ENCODE results near the gene NSUN2. TPM values are rescaled to one million over a fixed set of nuclear protein-coding genes. Genes with fewer than 3 reads are reported as not detected.
A peak's percentile ranks its signal among the peaks of the same experiment; 100 is the strongest.

The NSUN2 gene
- 10 to 100 TPM; 25.7 to 42.8 (median 39.1) TPM for total RNA-seq

GRCh38 chr5:6632888-6633468 is at the start of gene NSUN2, which contains the start of gene SRD5A1:
NSUN2 (minus strand) TSS chr5:6633044; CDS start chr5:6632979, 65 bp downstream.
SRD5A1 (plus strand) TSS chr5:6633440; CDS start chr5:6633577, 137 bp downstream.
- peaks cover 27 to 57% (median 44%) of the 10 kb centered on the region in 4 donors for H3K4me1 ChIP-seq
- peak within 1 kb of the TSS; percentile 83 to 97 (median 90) for H3K4me3 ChIP-seq
- no peaks in the 10 kb centered on the region for H3K27me3 ChIP-seq
- intact Hi-C loops (cut with DNase I): loop anchor here (2.0 to 10.0 kb wide), 4 partner anchors 80 to 762 kb away; partner anchors contain the start of genes ADCY2, MED10 and TENT4A
- TF ChIP-seq POLR2AphosphoS5 (IDR thresholded peaks at IDR 0.05): peak; percentile 72 to 77
- no peak for TF ChIP-seq EP300 (IDR thresholded peaks at IDR 0.05)
- TF ChIP-seq CTCF (IDR thresholded peaks at IDR 0.05): no peak
- no peak for TF ChIP-seq POLR2A (IDR thresholded peaks at IDR 0.05; ENCODE audit: low read depth)
- H3K27ac ChIP-seq (replicated peaks in 1 of 4): peak within 1 kb of the TSS; percentile 87 to 96 (median 92)
- DNase-seq (ENCODE audit: extremely low spot score): peak; percentile 97
- H3K36me3 ChIP-seq: peaks cover 0 to 37% (median 33%) of the 10 kb centered on the region in 4 donors
- H3K9me3 ChIP-seq: no peaks in the 10 kb centered on the region
- WGBS: 0% methylated on average over 1 of the region's 66 CpGs

DNA sequence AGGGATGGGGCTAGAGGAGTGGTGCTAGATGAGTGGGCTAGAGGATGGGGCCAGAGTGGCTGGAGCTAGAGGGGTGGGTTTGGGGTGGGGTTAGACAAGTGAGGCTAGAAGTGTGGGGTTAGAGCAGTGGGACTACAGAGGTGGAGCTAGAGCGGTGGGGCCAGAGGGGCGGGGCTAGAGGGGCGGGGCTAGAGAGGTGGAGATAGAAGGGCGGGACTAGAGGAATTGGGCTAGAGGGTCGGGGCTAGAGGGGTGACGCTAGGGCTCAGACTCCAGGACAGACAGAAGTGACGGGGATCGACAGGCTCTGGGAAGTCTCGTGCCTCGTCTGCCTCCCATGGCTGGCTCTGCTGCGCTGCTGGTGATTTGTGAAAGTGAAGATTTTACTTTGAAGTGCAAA is 49.4 kb upstream of the NSUN2 start:
- no peak overlapping the region for H3K27ac ChIP-seq (replicated peaks in 1 of 4)
- H3K27me3 ChIP-seq: peaks cover 0 to 17% (median 0%) of the 10 kb centered on the region in 4 donors
- intact Hi-C loops (cut with DNase I): no loop called here
- peaks cover 0 to 8% (median 3%) of the 10 kb centered on the region in 4 donors for H3K4me1 ChIP-seq
- TF ChIP-seq POLR2AphosphoS5 (IDR thresholded peaks at IDR 0.05) (no peak), EP300 (IDR thresholded peaks at IDR 0.05) (no peak), CTCF (IDR thresholded peaks at IDR 0.05) (no peak), POLR2A (IDR thresholded peaks at IDR 0.05; ENCODE audit: low read depth) (no peak)
- H3K4me3 ChIP-seq: no peak overlapping the region
- H3K36me3 ChIP-seq: no peaks in the 10 kb centered on the region
- peak; percentile 53 for DNase-seq (ENCODE audit: extremely low spot score)
- H3K9me3 ChIP-seq: no peaks in the 10 kb centered on the region
- 68% methylated on average over 10 of the region's 11 CpGs for WGBS

DNA sequence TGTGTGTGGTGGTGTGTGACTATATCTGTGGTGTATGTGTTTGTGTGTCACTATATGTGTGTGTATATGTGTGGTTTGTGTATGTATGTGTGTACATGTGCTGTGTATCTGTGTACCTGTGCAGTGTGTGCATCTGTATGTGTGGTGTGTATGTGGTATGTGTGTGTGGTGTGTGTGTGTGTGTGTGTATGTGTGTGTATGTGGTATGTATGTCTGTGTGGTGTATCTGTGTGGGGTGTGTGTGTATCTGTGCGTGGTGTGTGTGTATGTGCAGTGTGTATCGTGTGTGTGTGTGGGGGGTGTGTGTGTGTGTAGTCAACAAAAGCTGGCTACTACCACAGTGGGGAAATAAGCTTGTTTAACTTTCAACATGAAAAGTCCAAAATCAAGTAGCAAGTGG is 48.8 kb upstream of the NSUN2 start:
- Histone ChIP-seq H3K9me3 (no peaks in the 10 kb centered on the region), H3K4me1 (peaks cover 0 to 3% (median 0%) of the 10 kb centered on the region in 4 donors), H3K27ac (replicated peaks in 1 of 4) (no peak overlapping the region), H3K36me3 (no peaks in the 10 kb centered on the region), H3K27me3 (peaks cover 0 to 17% (median 0%) of the 10 kb centered on the region in 4 donors), H3K4me3 (no peak overlapping the region)
- intact Hi-C loops (cut with DNase I): no loop called here
- TF ChIP-seq CTCF (IDR thresholded peaks at IDR 0.05): no peak
- no peak for TF ChIP-seq POLR2A (IDR thresholded peaks at IDR 0.05; ENCODE audit: low read depth)
- TF ChIP-seq POLR2AphosphoS5 (IDR thresholded peaks at IDR 0.05): no peak
- TF ChIP-seq EP300 (IDR thresholded peaks at IDR 0.05): no peak
- 89% methylated on average over 2 of the region's 2 CpGs for WGBS
- peak; percentile 66 for DNase-seq (ENCODE audit: extremely low spot score)

DNA sequence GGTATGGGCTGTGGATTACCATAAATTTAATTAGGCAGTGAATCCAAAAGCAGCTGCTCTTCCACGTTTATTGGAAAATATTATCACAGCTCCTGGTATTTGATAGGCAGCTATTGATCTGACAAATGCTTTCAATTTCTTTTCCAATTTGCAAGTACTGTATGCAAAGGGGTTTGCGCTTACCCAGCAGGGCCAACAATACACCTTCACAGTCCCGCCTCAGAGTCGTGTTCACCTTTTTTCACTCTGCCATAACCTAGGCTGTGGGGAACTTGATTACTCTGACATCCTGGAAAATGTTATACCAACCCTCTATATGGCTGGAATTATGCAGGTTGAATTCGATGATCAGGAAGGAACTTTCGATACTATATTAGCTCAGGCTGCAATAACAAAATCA is 48.1 kb upstream of the NSUN2 start:
- no peaks in the 10 kb centered on the region for H3K4me1 ChIP-seq
- no peak for DNase-seq (ENCODE audit: extremely low spot score)
- H3K27me3 ChIP-seq: peaks cover 0 to 17% (median 0%) of the 10 kb centered on the region in 4 donors
- intact Hi-C loops (cut with DNase I): no loop called here
- TF ChIP-seq EP300 (IDR thresholded peaks at IDR 0.05): no peak
- TF ChIP-seq CTCF (IDR thresholded peaks at IDR 0.05): no peak
- no peak for TF ChIP-seq POLR2A (IDR thresholded peaks at IDR 0.05; ENCODE audit: low read depth)
- H3K9me3 ChIP-seq: no peaks in the 10 kb centered on the region
- no peak overlapping the region for H3K27ac ChIP-seq (replicated peaks in 1 of 4)
- WGBS: 64% methylated on average over 6 of the region's 6 CpGs
- no peak overlapping the region for H3K4me3 ChIP-seq
- H3K36me3 ChIP-seq: no peaks in the 10 kb centered on the region

Measured in esophagus muscularis mucosa (tissue), 4 donors.